GM21825 (cell line): ENCODE measurements around the gene SLC25A15.

Experiments
- ATAC-seq: cut with Tn5 transposase; IDR thresholded peaks from one replicate; pipeline ENCODE4 v1.9.1; 2021; ENCODE audit warnings: mild to moderate bottlenecking, moderate library complexity; ENCODE audit not compliant: unreplicated experiment

SLC25A15 gene

GRCh38 chr13:40789275-40790153 lies at the start of gene SLC25A15:
TSS of gene SLC25A15 (plus strand) at chr13:40789611. CDS start at chr13:40793227, 3,616 bp downstream.
- ATAC-seq = peak; percentile 91

GRCh38 chr13:40749327-40749726 lies 40.1 kb upstream of the SLC25A15 start:
- no peak for ATAC-seq

- ATAC-seq = no peak
These were observed 34.2 kb upstream of the SLC25A15 start for GRCh38 chr13:40755082-40755700.

GRCh38 chr13:40756042-40756441 lies 33.4 kb upstream of the SLC25A15 start:
- ATAC-seq = peak; percentile 64

- no peak for ATAC-seq
These were observed 30.6 kb upstream of the SLC25A15 start for GRCh38 chr13:40758811-40759210.

GRCh38 chr13:40762849-40763248 lies 26.6 kb upstream of the SLC25A15 start:
- ATAC-seq = no peak

- ATAC-seq = no peak
These were observed 24.6 kb upstream of the SLC25A15 start for GRCh38 chr13:40764587-40765403.

GRCh38 chr13:40765602-40766001 lies 23.8 kb upstream of the SLC25A15 start:
- no peak for ATAC-seq

- ATAC-seq = no peak
These were observed 19.4 kb upstream of the SLC25A15 start for GRCh38 chr13:40769970-40770369.

- ATAC-seq = no peak
These were observed 18.8 kb upstream of the SLC25A15 start for GRCh38 chr13:40770609-40770933.

GRCh38 chr13:40770934-40771618 lies 18.3 kb upstream of the SLC25A15 start, which contains the start of gene MRPS31:
TSS of gene MRPS31 (minus strand) at chr13:40771190. CDS start at chr13:40771136, 54 bp downstream.
- ATAC-seq = peak; percentile 96

GRCh38 chr13:40772765-40773473 lies 16.5 kb upstream of the SLC25A15 start:
- no peak for ATAC-seq

GRCh38 chr13:40774672-40775071 lies 14.7 kb upstream of the SLC25A15 start:
- no peak for ATAC-seq

GRCh38 chr13:40776232-40776631 lies 13.2 kb upstream of the SLC25A15 start:
- no peak for ATAC-seq

GRCh38 chr13:40776681-40777165 lies 12.7 kb upstream of the SLC25A15 start:
- ATAC-seq = peak; percentile 44

GRCh38 chr13:40777166-40777808 lies 12.1 kb upstream of the SLC25A15 start:
- peak; percentile 76 for ATAC-seq

GRCh38 chr13:40777809-40778175 lies 11.6 kb upstream of the SLC25A15 start:
- ATAC-seq = no peak

GRCh38 chr13:40779049-40779448 lies 10.4 kb upstream of the SLC25A15 start:
- no peak for ATAC-seq

GRCh38 chr13:40779796-40780285 lies 9.6 kb upstream of the SLC25A15 start:
- no peak for ATAC-seq
